ENCODE results near the gene DENND6A. TPM values are rescaled to one million over a fixed set of nuclear protein-coding genes. Genes with fewer than 3 reads are reported as not detected.

The DENND6A gene
- total RNA-seq, 1 experiment from 2014 or later, result 12.0 TPM

- Histone ChIP-seq H3K27me3 (ENCODE audit: control insufficient read depth, insufficient read depth, low read length) (no peaks in the 10 kb centered on the region), H3K4me3 (ENCODE audit: insufficient read depth, low read depth, low read length) (no peak overlapping the region), H3K36me3 (replicated peaks; ENCODE audit: control insufficient read depth, insufficient read depth, low read length) (no peaks in the 10 kb centered on the region)
- DNase-seq, result no peak
Measured at GRCh38 chr3:57680046-57680445, 12.8 kb downstream of the DENND6A start.

GRCh38 chr3:57675530-57675929 lies 17.3 kb downstream of the DENND6A start:
- Histone ChIP-seq H3K27me3 (ENCODE audit: control insufficient read depth, insufficient read depth, low read length) (no peaks in the 10 kb centered on the region), H3K36me3 (replicated peaks; ENCODE audit: control insufficient read depth, insufficient read depth, low read length) (no peaks in the 10 kb centered on the region), H3K4me3 (ENCODE audit: insufficient read depth, low read depth, low read length) (no peak overlapping the region)
- DNase-seq, result no peak

GRCh38 chr3:57673156-57673555 lies 19.7 kb downstream of the DENND6A start:
- H3K27me3 ChIP-seq (ENCODE audit: control insufficient read depth, insufficient read depth, low read length), result no peaks in the 10 kb centered on the region
- no peak for DNase-seq
- no peak overlapping the region for H3K4me3 ChIP-seq (ENCODE audit: insufficient read depth, low read depth, low read length)
- no peaks in the 10 kb centered on the region for H3K36me3 ChIP-seq (replicated peaks; ENCODE audit: control insufficient read depth, insufficient read depth, low read length)

- Histone ChIP-seq H3K4me3 (ENCODE audit: insufficient read depth, low read depth, low read length) (no peak overlapping the region), H3K27me3 (ENCODE audit: control insufficient read depth, insufficient read depth, low read length) (no peaks in the 10 kb centered on the region), H3K36me3 (replicated peaks; ENCODE audit: control insufficient read depth, insufficient read depth, low read length) (no peaks in the 10 kb centered on the region)
- DNase-seq, result no peak
Measured at GRCh38 chr3:57670543-57670942, 22.3 kb downstream of the DENND6A start.

- H3K36me3 ChIP-seq (replicated peaks; ENCODE audit: control insufficient read depth, insufficient read depth, low read length), result no peaks in the 10 kb centered on the region
- no peaks in the 10 kb centered on the region for H3K27me3 ChIP-seq (ENCODE audit: control insufficient read depth, insufficient read depth, low read length)
- DNase-seq, result no peak
- no peak overlapping the region for H3K4me3 ChIP-seq (ENCODE audit: insufficient read depth, low read depth, low read length)
Measured at GRCh38 chr3:57661404-57661803, 31.5 kb downstream of the DENND6A start.

- no peaks in the 10 kb centered on the region for H3K36me3 ChIP-seq (replicated peaks; ENCODE audit: control insufficient read depth, insufficient read depth, low read length)
- peak; percentile 23 for DNase-seq
- no peaks in the 10 kb centered on the region for H3K27me3 ChIP-seq (ENCODE audit: control insufficient read depth, insufficient read depth, low read length)
- H3K4me3 ChIP-seq (ENCODE audit: insufficient read depth, low read depth, low read length), result no peak overlapping the region
Measured at GRCh38 chr3:57659806-57660439, 33.0 kb downstream of the DENND6A start.

- H3K27me3 ChIP-seq (ENCODE audit: control insufficient read depth, insufficient read depth, low read length), result no peaks in the 10 kb centered on the region
- H3K36me3 ChIP-seq (replicated peaks; ENCODE audit: control insufficient read depth, insufficient read depth, low read length), result no peaks in the 10 kb centered on the region
- DNase-seq, result no peak
- no peak overlapping the region for H3K4me3 ChIP-seq (ENCODE audit: insufficient read depth, low read depth, low read length)
Measured at GRCh38 chr3:57659004-57659673, 33.7 kb downstream of the DENND6A start.

GRCh38 chr3:57658536-57658935 lies 34.3 kb downstream of the DENND6A start:
- Histone ChIP-seq H3K36me3 (replicated peaks; ENCODE audit: control insufficient read depth, insufficient read depth, low read length) (no peaks in the 10 kb centered on the region), H3K4me3 (ENCODE audit: insufficient read depth, low read depth, low read length) (no peak overlapping the region), H3K27me3 (ENCODE audit: control insufficient read depth, insufficient read depth, low read length) (no peaks in the 10 kb centered on the region)
- no peak for DNase-seq

- Histone ChIP-seq H3K36me3 (replicated peaks; ENCODE audit: control insufficient read depth, insufficient read depth, low read length) (peaks cover 2% of the 10 kb centered on the region; the same call in 1 of the 2 replicates), H3K4me3 (ENCODE audit: insufficient read depth, low read depth, low read length) (no peak overlapping the region), H3K27me3 (ENCODE audit: control insufficient read depth, insufficient read depth, low read length) (no peaks in the 10 kb centered on the region)
- DNase-seq, result no peak
Measured at GRCh38 chr3:57655727-57656126, 37.1 kb downstream of the DENND6A start.

GRCh38 chr3:57654267-57654666 lies 38.6 kb downstream of the DENND6A start:
- no peak for DNase-seq
- Histone ChIP-seq H3K4me3 (ENCODE audit: insufficient read depth, low read depth, low read length) (no peak overlapping the region), H3K36me3 (replicated peaks; ENCODE audit: control insufficient read depth, insufficient read depth, low read length) (peaks cover 2% of the 10 kb centered on the region; the same call in 1 of the 2 replicates), H3K27me3 (ENCODE audit: control insufficient read depth, insufficient read depth, low read length) (no peaks in the 10 kb centered on the region)

GRCh38 chr3:57652203-57652602 lies 40.7 kb downstream of the DENND6A start:
- no peak overlapping the region for H3K4me3 ChIP-seq (ENCODE audit: insufficient read depth, low read depth, low read length)
- H3K27me3 ChIP-seq (ENCODE audit: control insufficient read depth, insufficient read depth, low read length), result no peaks in the 10 kb centered on the region
- no peak for DNase-seq
- peaks cover 2% of the 10 kb centered on the region; the same call in 1 of the 2 replicates for H3K36me3 ChIP-seq (replicated peaks; ENCODE audit: control insufficient read depth, insufficient read depth, low read length)

GRCh38 chr3:57647292-57647940 lies 45.5 kb downstream of the DENND6A start:
- Histone ChIP-seq H3K4me3 (ENCODE audit: insufficient read depth, low read depth, low read length) (no peak overlapping the region), H3K27me3 (ENCODE audit: control insufficient read depth, insufficient read depth, low read length) (no peaks in the 10 kb centered on the region), H3K36me3 (replicated peaks; ENCODE audit: control insufficient read depth, insufficient read depth, low read length) (peaks cover 2% of the 10 kb centered on the region)
- DNase-seq, result no peak

GRCh38 chr3:57646723-57647122 lies 46.2 kb downstream of the DENND6A start:
- Histone ChIP-seq H3K27me3 (ENCODE audit: control insufficient read depth, insufficient read depth, low read length) (no peaks in the 10 kb centered on the region), H3K4me3 (ENCODE audit: insufficient read depth, low read depth, low read length) (no peak overlapping the region), H3K36me3 (replicated peaks; ENCODE audit: control insufficient read depth, insufficient read depth, low read length) (no peaks in the 10 kb centered on the region; the same call in 1 of the 2 replicates)
- peak; percentile 13 for DNase-seq

GRCh38 chr3:57644740-57645139 lies 48.1 kb downstream of the DENND6A start:
- no peak for DNase-seq
- peaks cover 1% of the 10 kb centered on the region for H3K36me3 ChIP-seq (replicated peaks; ENCODE audit: control insufficient read depth, insufficient read depth, low read length)
- H3K4me3 ChIP-seq (ENCODE audit: insufficient read depth, low read depth, low read length), result no peak overlapping the region
- no peaks in the 10 kb centered on the region for H3K27me3 ChIP-seq (ENCODE audit: control insufficient read depth, insufficient read depth, low read length)

- H3K4me3 ChIP-seq (ENCODE audit: insufficient read depth, low read depth, low read length), result no peak overlapping the region
- peaks cover 1% of the 10 kb centered on the region for H3K36me3 ChIP-seq (replicated peaks; ENCODE audit: control insufficient read depth, insufficient read depth, low read length)
- H3K27me3 ChIP-seq (ENCODE audit: control insufficient read depth, insufficient read depth, low read length), result no peaks in the 10 kb centered on the region
- no peak for DNase-seq
Measured at GRCh38 chr3:57637391-57637790, 55.5 kb downstream of the DENND6A start.
